ENCODE measurements around the gene CFAP61.

CFAP61 gene

DNA sequence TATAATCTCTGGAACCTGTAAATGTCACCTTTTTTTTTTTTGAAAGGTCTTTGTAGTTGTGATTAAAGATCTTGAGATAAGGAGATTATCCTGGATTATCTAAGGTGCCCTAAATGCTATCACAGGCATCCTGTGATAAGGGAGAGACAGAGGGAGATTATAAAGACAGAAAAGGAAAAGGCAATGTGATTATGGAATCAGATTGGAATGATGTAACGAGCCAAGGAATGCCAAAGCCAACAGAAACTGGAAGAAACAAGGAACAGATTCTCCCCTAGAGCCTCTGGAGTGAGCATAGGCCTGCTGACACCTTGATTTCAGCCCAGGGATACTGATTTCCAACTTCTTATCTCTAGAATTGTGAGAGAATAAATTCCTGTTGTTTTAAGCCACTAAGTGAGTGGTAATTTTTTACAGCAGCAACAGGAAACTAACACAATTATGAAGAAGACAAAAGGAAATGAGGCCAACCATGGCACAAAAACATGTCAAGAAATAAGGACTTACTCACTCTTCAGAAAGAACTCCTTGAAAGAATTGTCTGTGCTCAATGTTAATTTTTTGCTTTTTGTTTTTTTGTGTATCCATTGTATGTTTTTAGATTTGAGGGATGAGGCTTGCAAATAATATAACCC is 82.7 kb downstream of the CFAP61 start:
- no peak for DNase-seq (ENCODE audit: low read depth, low spot score)
- H3K27me3 ChIP-seq (ENCODE audit: control insufficient read depth, insufficient read depth, low read length), result no peaks in the 10 kb centered on the region; the same call in 1 of the 2 replicates
- H3K9me3 ChIP-seq (ENCODE audit: control insufficient read depth, insufficient read depth, low read length), result no peaks in the 10 kb centered on the region
- H3K4me3 ChIP-seq (ENCODE audit: low read length), result no peak overlapping the region
- no CpG with 5 or more reads among the region's 1 CpG for WGBS (ENCODE audit: insufficient coverage, insufficient read length)
- no peaks in the 10 kb centered on the region for H3K36me3 ChIP-seq (ENCODE audit: control insufficient read depth, insufficient read depth, low read length)
- H3K27ac ChIP-seq (ENCODE audit: low read length), result no peak overlapping the region
- no peaks in the 10 kb centered on the region for H3K4me1 ChIP-seq (ENCODE audit: control insufficient read depth, insufficient read depth, low read length)

DNA sequence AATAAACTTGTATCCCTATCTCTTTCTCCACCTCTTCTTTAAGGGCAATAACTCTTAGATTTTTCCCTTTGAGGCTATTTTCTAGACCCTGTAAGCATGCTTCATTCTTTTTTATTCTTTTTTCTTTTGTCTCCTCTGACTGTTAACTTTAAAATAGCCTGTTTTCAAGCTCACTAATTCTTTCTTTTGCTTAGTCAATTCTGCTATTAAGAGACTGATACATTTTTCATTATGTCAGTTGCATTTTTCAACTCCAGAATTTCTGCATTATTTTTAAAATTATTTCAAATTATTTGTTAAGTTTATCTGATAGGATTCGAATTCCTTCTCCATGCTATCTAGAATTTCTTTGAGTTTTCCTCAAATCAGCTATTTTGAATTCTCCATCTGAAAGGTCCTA is 84.0 kb downstream of the CFAP61 start:
- no peaks in the 10 kb centered on the region for H3K9me3 ChIP-seq (ENCODE audit: control insufficient read depth, insufficient read depth, low read length)
- H3K36me3 ChIP-seq (ENCODE audit: control insufficient read depth, insufficient read depth, low read length), result no peaks in the 10 kb centered on the region
- H3K4me3 ChIP-seq (ENCODE audit: low read length), result no peak overlapping the region
- H3K4me1 ChIP-seq (ENCODE audit: control insufficient read depth, insufficient read depth, low read length), result no peaks in the 10 kb centered on the region
- WGBS (ENCODE audit: insufficient coverage, insufficient read length), result no CpG with 5 or more reads among the region's 1 CpG
- no peak overlapping the region for H3K27ac ChIP-seq (ENCODE audit: low read length)
- no peaks in the 10 kb centered on the region; the same call in 1 of the 2 replicates for H3K27me3 ChIP-seq (ENCODE audit: control insufficient read depth, insufficient read depth, low read length)
- DNase-seq (ENCODE audit: low read depth, low spot score), result no peak

DNA sequence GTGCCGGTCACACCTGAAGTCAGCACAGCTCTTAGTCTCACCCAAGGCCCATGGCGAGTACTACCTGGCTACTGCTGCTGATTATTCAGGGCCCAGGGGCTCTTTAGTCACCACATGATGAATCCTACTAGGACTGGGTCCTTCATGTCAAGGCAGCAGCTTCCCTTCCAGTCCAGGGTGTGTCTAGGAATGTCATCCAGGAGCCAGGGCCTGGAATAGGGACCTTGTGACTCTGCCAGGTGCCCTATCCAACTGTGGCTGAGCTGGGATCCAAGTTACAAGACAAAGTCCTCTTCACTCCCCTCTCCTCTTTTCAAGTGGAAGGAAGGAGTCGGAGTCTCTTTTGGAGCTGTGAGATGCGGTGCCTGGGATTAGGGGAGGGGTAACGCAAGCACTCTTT is 85.5 kb downstream of the CFAP61 start:
- Histone ChIP-seq H3K9me3 (ENCODE audit: control insufficient read depth, insufficient read depth, low read length) (no peaks in the 10 kb centered on the region), H3K36me3 (ENCODE audit: control insufficient read depth, insufficient read depth, low read length) (no peaks in the 10 kb centered on the region), H3K27me3 (ENCODE audit: control insufficient read depth, insufficient read depth, low read length) (no peaks in the 10 kb centered on the region; the same call in 1 of the 2 replicates), H3K4me3 (ENCODE audit: low read length) (no peak overlapping the region), H3K27ac (ENCODE audit: low read length) (no peak overlapping the region), H3K4me1 (ENCODE audit: control insufficient read depth, insufficient read depth, low read length) (no peaks in the 10 kb centered on the region)
- WGBS (ENCODE audit: insufficient coverage, insufficient read length), result no CpG with 5 or more reads among the region's 5 CpGs
- DNase-seq (ENCODE audit: low read depth, low spot score), result no peak

- no peaks in the 10 kb centered on the region for H3K36me3 ChIP-seq (ENCODE audit: control insufficient read depth, insufficient read depth, low read length)
- WGBS (ENCODE audit: insufficient coverage, insufficient read length), result no CpG with 5 or more reads among the region's 4 CpGs
- no peaks in the 10 kb centered on the region for H3K4me1 ChIP-seq (ENCODE audit: control insufficient read depth, insufficient read depth, low read length)
- H3K9me3 ChIP-seq (ENCODE audit: control insufficient read depth, insufficient read depth, low read length), result no peaks in the 10 kb centered on the region
- DNase-seq (ENCODE audit: low read depth, low spot score), result no peak
- no peak overlapping the region for H3K4me3 ChIP-seq (ENCODE audit: low read length)
- H3K27me3 ChIP-seq (ENCODE audit: control insufficient read depth, insufficient read depth, low read length), result no peaks in the 10 kb centered on the region; the same call in 1 of the 2 replicates
- H3K27ac ChIP-seq (ENCODE audit: low read length), result no peak overlapping the region
Measured at GRCh38 chr20:20138301-20139064, 86.2 kb downstream of the CFAP61 start.

DNA sequence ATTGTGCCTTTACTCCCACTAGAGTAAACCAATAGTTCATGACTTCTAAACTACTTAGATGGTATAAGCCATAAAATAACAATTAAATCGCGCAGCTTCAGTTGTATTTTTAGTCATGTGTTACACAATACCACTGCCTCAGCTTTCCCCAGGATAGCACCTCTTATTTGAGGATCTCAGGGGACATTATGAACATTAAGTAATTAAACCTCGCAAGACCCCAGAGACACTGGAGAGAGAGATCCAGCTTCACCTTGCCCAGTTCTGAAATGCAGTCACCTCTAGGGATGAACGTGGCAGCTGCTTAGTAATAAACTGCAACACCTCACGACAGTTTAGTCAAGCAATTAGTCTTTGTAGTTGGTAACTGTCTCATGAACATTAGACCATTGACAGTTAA is 87.1 kb downstream of the CFAP61 start:
- Histone ChIP-seq H3K36me3 (ENCODE audit: control insufficient read depth, insufficient read depth, low read length) (no peaks in the 10 kb centered on the region), H3K4me1 (ENCODE audit: control insufficient read depth, insufficient read depth, low read length) (no peaks in the 10 kb centered on the region), H3K4me3 (ENCODE audit: low read length) (no peak overlapping the region), H3K27ac (ENCODE audit: low read length) (no peak overlapping the region), H3K9me3 (ENCODE audit: control insufficient read depth, insufficient read depth, low read length) (no peaks in the 10 kb centered on the region), H3K27me3 (ENCODE audit: control insufficient read depth, insufficient read depth, low read length) (no peaks in the 10 kb centered on the region; the same call in 1 of the 2 replicates)
- no peak for DNase-seq (ENCODE audit: low read depth, low spot score)
- no CpG with 5 or more reads among the region's 5 CpGs for WGBS (ENCODE audit: insufficient coverage, insufficient read length)

DNA sequence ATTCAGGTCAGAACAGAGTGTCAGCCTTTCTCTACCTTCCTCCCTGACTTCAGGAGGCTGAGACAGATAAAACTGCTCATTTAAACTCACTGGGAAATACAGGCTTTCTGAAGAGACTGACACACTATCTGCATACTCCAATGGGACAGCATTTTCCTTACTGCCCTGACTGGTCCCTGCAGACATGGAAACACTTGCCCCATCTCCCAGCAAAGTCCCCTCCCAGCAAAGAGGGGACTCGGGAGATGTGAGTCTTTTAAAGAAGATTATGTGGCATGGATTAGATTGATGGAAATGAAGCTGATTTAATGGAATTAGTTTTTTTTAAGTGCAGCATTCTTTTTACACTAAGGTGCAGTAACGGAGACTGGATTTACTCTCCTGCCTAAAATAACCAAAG is 90.8 kb downstream of the CFAP61 start:
- Histone ChIP-seq H3K9me3 (ENCODE audit: control insufficient read depth, insufficient read depth, low read length) (no peaks in the 10 kb centered on the region), H3K36me3 (ENCODE audit: control insufficient read depth, insufficient read depth, low read length) (no peaks in the 10 kb centered on the region), H3K4me3 (ENCODE audit: low read length) (no peak overlapping the region), H3K4me1 (ENCODE audit: control insufficient read depth, insufficient read depth, low read length) (no peaks in the 10 kb centered on the region), H3K27me3 (ENCODE audit: control insufficient read depth, insufficient read depth, low read length) (no peaks in the 10 kb centered on the region; the same call in 1 of the 2 replicates), H3K27ac (ENCODE audit: low read length) (no peak overlapping the region)
- no peak for DNase-seq (ENCODE audit: low read depth, low spot score)
- WGBS (ENCODE audit: insufficient coverage, insufficient read length), result no CpG with 5 or more reads among the region's 2 CpGs

DNA sequence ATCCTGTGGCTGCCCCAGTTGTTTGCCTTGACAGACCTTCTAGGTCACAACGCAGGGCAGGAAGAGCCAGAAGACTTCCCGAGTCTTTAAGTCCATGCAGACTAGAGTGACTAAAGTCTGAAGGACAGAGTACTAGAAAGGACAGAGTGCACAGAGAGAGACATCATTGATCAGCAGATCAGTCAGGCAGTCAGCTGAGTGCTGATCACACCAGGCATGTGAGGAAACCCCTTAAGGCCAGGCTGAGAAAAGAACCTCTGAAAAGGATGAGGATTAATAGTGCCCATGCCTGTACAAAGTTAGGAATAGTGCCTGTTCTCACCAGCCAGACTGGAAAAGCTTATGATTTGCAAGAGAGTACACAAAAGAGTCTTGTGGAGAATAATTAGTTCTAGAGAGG is 91.3 kb downstream of the CFAP61 start:
- no peaks in the 10 kb centered on the region for H3K4me1 ChIP-seq (ENCODE audit: control insufficient read depth, insufficient read depth, low read length)
- H3K4me3 ChIP-seq (ENCODE audit: low read length), result no peak overlapping the region
- no peak overlapping the region for H3K27ac ChIP-seq (ENCODE audit: low read length)
- WGBS (ENCODE audit: insufficient coverage, insufficient read length), result no CpG with 5 or more reads among the region's 2 CpGs
- H3K27me3 ChIP-seq (ENCODE audit: control insufficient read depth, insufficient read depth, low read length), result no peaks in the 10 kb centered on the region
- H3K9me3 ChIP-seq (ENCODE audit: control insufficient read depth, insufficient read depth, low read length), result no peaks in the 10 kb centered on the region
- no peaks in the 10 kb centered on the region for H3K36me3 ChIP-seq (ENCODE audit: control insufficient read depth, insufficient read depth, low read length)
- DNase-seq (ENCODE audit: low read depth, low spot score), result no peak

- Histone ChIP-seq H3K9me3 (ENCODE audit: control insufficient read depth, insufficient read depth, low read length) (no peaks in the 10 kb centered on the region), H3K4me3 (ENCODE audit: low read length) (no peak overlapping the region), H3K27ac (ENCODE audit: low read length) (no peak overlapping the region), H3K36me3 (ENCODE audit: control insufficient read depth, insufficient read depth, low read length) (no peaks in the 10 kb centered on the region), H3K27me3 (ENCODE audit: control insufficient read depth, insufficient read depth, low read length) (no peaks in the 10 kb centered on the region), H3K4me1 (ENCODE audit: control insufficient read depth, insufficient read depth, low read length) (no peaks in the 10 kb centered on the region)
- no CpG with 5 or more reads among the region's 2 CpGs for WGBS (ENCODE audit: insufficient coverage, insufficient read length)
- no peak for DNase-seq (ENCODE audit: low read depth, low spot score)
Measured at GRCh38 chr20:20148779-20149178, 96.4 kb downstream of the CFAP61 start.

DNA sequence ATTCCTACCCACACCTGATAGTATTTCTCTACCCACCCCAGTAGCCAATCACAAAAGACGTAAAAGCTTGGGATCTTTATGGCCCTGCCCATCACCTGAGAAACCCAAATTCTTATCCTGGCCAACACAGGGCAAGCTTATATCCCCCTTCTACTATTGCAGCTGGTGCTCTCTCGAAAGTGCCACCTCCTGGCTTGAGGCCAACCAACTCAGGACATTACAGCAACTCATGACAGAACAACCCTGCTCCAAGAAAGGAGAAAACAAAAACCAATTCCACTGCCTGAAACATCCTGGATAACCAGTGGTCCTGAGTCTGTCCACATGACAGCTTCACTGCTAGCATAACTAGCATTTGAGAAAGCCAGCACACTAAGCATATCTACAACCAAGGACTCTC is 97.9 kb downstream of the CFAP61 start:
- WGBS (ENCODE audit: insufficient coverage, insufficient read length), result no CpG with 5 or more reads among the region's 2 CpGs
- H3K4me1 ChIP-seq (ENCODE audit: control insufficient read depth, insufficient read depth, low read length), result no peaks in the 10 kb centered on the region
- H3K27ac ChIP-seq (ENCODE audit: low read length), result no peak overlapping the region
- no peaks in the 10 kb centered on the region for H3K27me3 ChIP-seq (ENCODE audit: control insufficient read depth, insufficient read depth, low read length)
- no peak overlapping the region for H3K4me3 ChIP-seq (ENCODE audit: low read length)
- no peaks in the 10 kb centered on the region for H3K36me3 ChIP-seq (ENCODE audit: control insufficient read depth, insufficient read depth, low read length)
- DNase-seq (ENCODE audit: low read depth, low spot score), result no peak
- no peaks in the 10 kb centered on the region for H3K9me3 ChIP-seq (ENCODE audit: control insufficient read depth, insufficient read depth, low read length)

DNA sequence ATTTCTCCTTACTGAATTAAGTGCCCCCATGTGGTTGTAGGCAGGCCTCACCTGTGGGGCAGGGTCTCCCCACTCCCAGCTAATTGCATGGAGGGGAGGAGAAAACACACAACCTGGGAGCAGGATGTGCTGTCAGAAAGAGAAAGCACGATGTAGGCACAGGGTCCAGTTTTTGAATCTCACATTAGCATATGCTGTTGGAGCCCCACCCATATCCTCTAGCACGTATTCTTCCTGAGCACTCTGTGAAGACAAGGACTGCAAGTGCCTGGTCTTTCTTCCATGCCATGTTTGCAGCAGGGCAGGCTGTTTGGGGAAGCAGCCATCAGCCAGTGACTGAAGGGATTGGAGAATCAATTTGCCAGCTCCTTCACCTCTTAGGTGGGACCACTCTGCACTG is 108.2 kb downstream of the CFAP61 start:
- Histone ChIP-seq H3K27ac (ENCODE audit: low read length) (no peak overlapping the region), H3K27me3 (ENCODE audit: control insufficient read depth, insufficient read depth, low read length) (no peaks in the 10 kb centered on the region), H3K36me3 (ENCODE audit: control insufficient read depth, insufficient read depth, low read length) (no peaks in the 10 kb centered on the region), H3K4me1 (ENCODE audit: control insufficient read depth, insufficient read depth, low read length) (no peaks in the 10 kb centered on the region), H3K9me3 (ENCODE audit: control insufficient read depth, insufficient read depth, low read length) (no peaks in the 10 kb centered on the region), H3K4me3 (ENCODE audit: low read length) (no peak overlapping the region)
- no peak for DNase-seq (ENCODE audit: low read depth, low spot score)
- no CpG with 5 or more reads among the region's 2 CpGs for WGBS (ENCODE audit: insufficient coverage, insufficient read length)

GRCh38 chr20:20161611-20162010 is 109.3 kb downstream of the CFAP61 start:
- DNase-seq (ENCODE audit: low read depth, low spot score), result no peak
- Histone ChIP-seq H3K9me3 (ENCODE audit: control insufficient read depth, insufficient read depth, low read length) (no peaks in the 10 kb centered on the region), H3K4me1 (ENCODE audit: control insufficient read depth, insufficient read depth, low read length) (no peaks in the 10 kb centered on the region), H3K27me3 (ENCODE audit: control insufficient read depth, insufficient read depth, low read length) (no peaks in the 10 kb centered on the region), H3K27ac (ENCODE audit: low read length) (no peak overlapping the region), H3K4me3 (ENCODE audit: low read length) (no peak overlapping the region), H3K36me3 (ENCODE audit: control insufficient read depth, insufficient read depth, low read length) (no peaks in the 10 kb centered on the region)
- WGBS (ENCODE audit: insufficient coverage, insufficient read length), result no CpG with 5 or more reads among the region's 4 CpGs
